ENCODE results near the gene CFAP97D2.

GRCh38 chr13:114257014-114257413 is 78.0 kb downstream of the CFAP97D2 start:
- TF ChIP-seq CTCF (IDR thresholded peaks at IDR 0.05; ENCODE audit: poor library complexity, severe bottlenecking) (no peak), POLR2AphosphoS5 (IDR thresholded peaks at IDR 0.05) (no peak), REST (IDR thresholded peaks at IDR 0.05; ENCODE audit: borderline replicate concordance) (no peak), RAD21 (conservative IDR thresholded peaks at IDR 0.05) (no peak), TAF1 (IDR thresholded peaks at IDR 0.05; ENCODE audit: low read depth) (no peak)

Data from neural cell (in vitro differentiated cells).